ENCODE data around the gene EPHA6.
A peak's percentile ranks its signal among the peaks of the same experiment; 100 is the strongest.

The EPHA6 gene

GRCh38 chr3:97662264-97662663 is 847.9 kb downstream of the EPHA6 start:
- no peak for DNase-seq

GRCh38 chr3:97662762-97663161 is 848.4 kb downstream of the EPHA6 start:
- no peak for DNase-seq

- no peak for DNase-seq
Observed at GRCh38 chr3:97665896-97666295, 851.5 kb downstream of the EPHA6 start.

GRCh38 chr3:97670952-97671351 is 856.6 kb downstream of the EPHA6 start:
- DNase-seq, result no peak

- DNase-seq, result no peak
Observed at GRCh38 chr3:97673357-97673997, 859.1 kb downstream of the EPHA6 start.

GRCh38 chr3:97674461-97674860 is 860.1 kb downstream of the EPHA6 start:
- no peak for DNase-seq

GRCh38 chr3:97680210-97680609 is 865.8 kb downstream of the EPHA6 start:
- no peak for DNase-seq

- DNase-seq, result no peak
Observed at GRCh38 chr3:97680696-97681095, 866.3 kb downstream of the EPHA6 start.

- DNase-seq, result no peak
Observed at GRCh38 chr3:97684490-97684889, 870.1 kb downstream of the EPHA6 start.

GRCh38 chr3:97686258-97686657 is 871.9 kb downstream of the EPHA6 start:
- no peak for DNase-seq

- DNase-seq, result no peak
Observed at GRCh38 chr3:97687734-97688133, 873.3 kb downstream of the EPHA6 start.

GRCh38 chr3:97689111-97689510 is 874.7 kb downstream of the EPHA6 start:
- DNase-seq, result no peak

- no peak for DNase-seq
Observed at GRCh38 chr3:97689962-97690361, 875.6 kb downstream of the EPHA6 start.

GRCh38 chr3:97691354-97691753 is 877.0 kb downstream of the EPHA6 start:
- no peak for DNase-seq

GRCh38 chr3:97692389-97692788 is 878.0 kb downstream of the EPHA6 start:
- DNase-seq, result no peak

GRCh38 chr3:97692831-97693230 is 878.4 kb downstream of the EPHA6 start:
- DNase-seq, result no peak

- no peak for DNase-seq
Observed at GRCh38 chr3:97694876-97695275, 880.5 kb downstream of the EPHA6 start.

GRCh38 chr3:97698691-97699090 is 884.3 kb downstream of the EPHA6 start:
- DNase-seq, result no peak

- no peak for DNase-seq
Observed at GRCh38 chr3:97699889-97700288, 885.5 kb downstream of the EPHA6 start.

GRCh38 chr3:97705764-97706163 is 891.4 kb downstream of the EPHA6 start:
- no peak for DNase-seq

GRCh38 chr3:97706226-97706625 is 891.8 kb downstream of the EPHA6 start:
- DNase-seq, result no peak

GRCh38 chr3:97711654-97712053 is 897.3 kb downstream of the EPHA6 start:
- no peak for DNase-seq

GRCh38 chr3:97712919-97713318 is 898.5 kb downstream of the EPHA6 start:
- no peak for DNase-seq

GRCh38 chr3:97713634-97714033 is 899.2 kb downstream of the EPHA6 start:
- DNase-seq, result no peak

- peak; percentile 49 for DNase-seq
Observed at GRCh38 chr3:97719156-97719821, 904.9 kb downstream of the EPHA6 start.
